ENCODE measurements around the gene VEPH1.

VEPH1 gene

DNA sequence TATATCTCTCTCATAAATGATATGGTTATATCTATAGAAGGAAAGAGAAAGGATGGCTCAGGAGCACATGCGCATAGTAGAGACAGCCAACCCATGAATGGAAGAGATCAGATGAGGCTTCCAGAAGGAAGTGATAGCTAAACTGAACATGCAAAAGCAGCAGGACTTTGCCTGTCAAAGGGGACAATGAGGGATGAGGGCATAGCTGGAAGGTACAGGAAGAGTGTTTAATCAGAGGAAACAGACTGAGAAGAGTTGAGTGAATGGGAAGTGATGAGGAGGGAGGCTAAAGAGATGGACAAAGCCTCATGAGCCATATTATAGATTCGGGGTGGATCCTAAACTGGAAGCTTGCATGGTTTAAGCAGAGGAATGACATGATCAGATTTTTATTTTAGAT is 26.5 kb upstream of the VEPH1 start:
- no peak for ATAC-seq (ENCODE audit: insufficient read depth, low read depth)
- H2AFZ ChIP-seq (ENCODE audit: low read depth, low read length), result no peak overlapping the region
- H3K4me3 ChIP-seq (ENCODE audit: low read depth in 1 of 2, low read length in 2 of 2), result no peak overlapping the region
- no peak overlapping the region for H3K4me2 ChIP-seq (ENCODE audit: insufficient read depth, low read length)
- no peak overlapping the region for H3K27ac ChIP-seq (ENCODE audit: low read length)
- no peak overlapping the region for H3K9ac ChIP-seq (ENCODE audit: low read depth, low read length)
- no peaks in the 10 kb centered on the region for H3K9me3 ChIP-seq (ENCODE audit: insufficient read depth, low read length, severe bottlenecking)
- TF ChIP-seq EZH2 (IDR thresholded peaks at IDR 0.05; ENCODE audit: borderline replicate concordance, low read depth, low read length, severe bottlenecking), result no peak
- TF ChIP-seq CTCF (IDR thresholded peaks at IDR 0.05; ENCODE audit: borderline replicate concordance, extremely low read depth, low read length, poor library complexity, severe bottlenecking), result no peak
- no peaks in the 10 kb centered on the region for H3K36me3 ChIP-seq (ENCODE audit: insufficient read depth, low read length)
- no peaks in the 10 kb centered on the region for H3K79me2 ChIP-seq (ENCODE audit: insufficient read depth, low read length)
- DNase-seq, result no peak
- H3K4me1 ChIP-seq (ENCODE audit: insufficient read depth, low read length), result no peaks in the 10 kb centered on the region
- H3K27me3 ChIP-seq (ENCODE audit: insufficient read depth, low read length, poor library complexity), result no peaks in the 10 kb centered on the region
- H4K20me1 ChIP-seq (ENCODE audit: insufficient read depth, low read length), result no peaks in the 10 kb centered on the region

DNA sequence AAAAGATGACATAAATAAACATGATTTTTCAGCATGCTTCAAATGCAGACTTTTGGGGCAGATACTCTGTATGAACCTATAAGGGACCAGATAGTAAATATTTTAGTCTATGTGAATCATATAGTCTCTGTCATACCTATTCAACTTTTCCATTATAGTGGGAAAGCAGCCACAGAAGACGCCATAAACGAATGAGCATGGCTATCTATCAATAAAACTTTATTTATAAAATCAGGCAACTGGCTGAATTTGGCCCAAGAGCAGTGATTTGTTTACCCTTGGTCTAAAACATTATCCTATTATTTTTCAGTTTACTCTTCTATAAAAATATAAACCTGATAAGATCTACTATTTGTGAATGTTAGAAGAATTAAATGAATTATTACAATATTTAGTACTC is 25.9 kb upstream of the VEPH1 start:
- no peak for DNase-seq
- no peak overlapping the region for H3K9ac ChIP-seq (ENCODE audit: low read depth, low read length)

DNA sequence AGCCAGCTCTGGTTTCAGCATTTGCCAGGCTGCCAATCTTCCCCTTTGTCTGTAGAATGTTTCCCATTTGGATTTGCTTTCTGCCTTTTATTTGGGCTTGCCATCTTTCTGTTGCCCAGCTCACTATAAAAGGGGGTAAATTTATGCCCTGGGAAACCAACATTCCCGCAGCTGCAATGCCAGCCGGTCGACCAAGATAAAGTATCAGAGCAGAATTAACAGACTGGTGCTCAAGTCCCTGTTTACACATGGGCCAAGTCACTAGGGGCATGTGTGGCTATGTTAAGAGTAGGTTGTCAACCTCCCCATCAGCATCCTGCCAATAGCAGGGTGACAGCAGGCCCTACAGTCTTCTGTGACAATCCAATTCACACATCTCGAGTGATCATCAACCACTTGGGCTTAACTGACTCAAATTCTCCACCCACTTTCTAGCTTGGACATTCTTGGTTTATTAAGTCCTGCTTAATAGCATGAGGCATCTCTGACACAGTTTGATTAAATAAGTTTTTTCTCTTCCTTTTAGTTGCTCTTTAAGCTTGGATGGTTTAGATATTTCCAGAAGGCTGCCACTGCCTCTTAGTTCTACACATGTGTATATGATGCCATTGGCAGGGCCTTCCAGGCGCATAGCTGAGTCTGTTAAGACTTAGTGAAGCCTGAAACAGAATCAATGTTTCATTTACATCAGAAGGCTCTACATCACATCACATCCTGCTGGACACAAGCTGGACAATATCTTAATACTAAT is 24.1 kb upstream of the VEPH1 start:
- Histone ChIP-seq H3K27ac (ENCODE audit: low read length) (no peak overlapping the region), H3K4me1 (ENCODE audit: insufficient read depth, low read length) (no peaks in the 10 kb centered on the region), H3K4me3 (ENCODE audit: low read depth in 1 of 2, low read length in 2 of 2) (no peak overlapping the region), H3K27me3 (ENCODE audit: insufficient read depth, low read length, poor library complexity) (no peaks in the 10 kb centered on the region), H3K79me2 (ENCODE audit: insufficient read depth, low read length) (no peaks in the 10 kb centered on the region), H4K20me1 (ENCODE audit: insufficient read depth, low read length) (no peaks in the 10 kb centered on the region), H3K4me2 (ENCODE audit: insufficient read depth, low read length) (no peak overlapping the region), H3K9me3 (ENCODE audit: insufficient read depth, low read length, severe bottlenecking) (no peaks in the 10 kb centered on the region), H2AFZ (ENCODE audit: low read depth, low read length) (no peak overlapping the region), H3K9ac (ENCODE audit: low read depth, low read length) (no peak overlapping the region), H3K36me3 (ENCODE audit: insufficient read depth, low read length) (no peaks in the 10 kb centered on the region)
- ATAC-seq (ENCODE audit: insufficient read depth, low read depth) (no peak), DNase-seq (no peak)
- no peak for TF ChIP-seq CTCF (IDR thresholded peaks at IDR 0.05; ENCODE audit: borderline replicate concordance, extremely low read depth, low read length, poor library complexity, severe bottlenecking)
- TF ChIP-seq EZH2 (IDR thresholded peaks at IDR 0.05; ENCODE audit: borderline replicate concordance, low read depth, low read length, severe bottlenecking), result no peak

More for the DNA sequence above, 25.9 kb upstream of the VEPH1 start:
- Histone ChIP-seq H3K79me2 (ENCODE audit: insufficient read depth, low read length) (no peaks in the 10 kb centered on the region), H3K4me3 (ENCODE audit: low read depth in 1 of 2, low read length in 2 of 2) (no peak overlapping the region), H3K36me3 (ENCODE audit: insufficient read depth, low read length) (no peaks in the 10 kb centered on the region), H3K27me3 (ENCODE audit: insufficient read depth, low read length, poor library complexity) (no peaks in the 10 kb centered on the region), H3K4me2 (ENCODE audit: insufficient read depth, low read length) (no peak overlapping the region), H4K20me1 (ENCODE audit: insufficient read depth, low read length) (no peaks in the 10 kb centered on the region), H3K4me1 (ENCODE audit: insufficient read depth, low read length) (no peaks in the 10 kb centered on the region), H2AFZ (ENCODE audit: low read depth, low read length) (no peak overlapping the region), H3K27ac (ENCODE audit: low read length) (no peak overlapping the region), H3K9me3 (ENCODE audit: insufficient read depth, low read length, severe bottlenecking) (no peaks in the 10 kb centered on the region)
- no peak for ATAC-seq (ENCODE audit: insufficient read depth, low read depth)
- no peak for TF ChIP-seq EZH2 (IDR thresholded peaks at IDR 0.05; ENCODE audit: borderline replicate concordance, low read depth, low read length, severe bottlenecking)
- TF ChIP-seq CTCF (IDR thresholded peaks at IDR 0.05; ENCODE audit: borderline replicate concordance, extremely low read depth, low read length, poor library complexity, severe bottlenecking), result no peak

Data from DND-41 (cell line).